Measurements from ENCODE around the gene ITGAL. TPM values are rescaled to one million over a fixed set of nuclear protein-coding genes. Genes with fewer than 3 reads are reported as not detected.

The ITGAL gene
- total RNA-seq: 10 to 100 TPM in 1 of 4 donors, 1 to 10 TPM in 3; 1.5 to 20.2 (median 6.3) TPM

DNA sequence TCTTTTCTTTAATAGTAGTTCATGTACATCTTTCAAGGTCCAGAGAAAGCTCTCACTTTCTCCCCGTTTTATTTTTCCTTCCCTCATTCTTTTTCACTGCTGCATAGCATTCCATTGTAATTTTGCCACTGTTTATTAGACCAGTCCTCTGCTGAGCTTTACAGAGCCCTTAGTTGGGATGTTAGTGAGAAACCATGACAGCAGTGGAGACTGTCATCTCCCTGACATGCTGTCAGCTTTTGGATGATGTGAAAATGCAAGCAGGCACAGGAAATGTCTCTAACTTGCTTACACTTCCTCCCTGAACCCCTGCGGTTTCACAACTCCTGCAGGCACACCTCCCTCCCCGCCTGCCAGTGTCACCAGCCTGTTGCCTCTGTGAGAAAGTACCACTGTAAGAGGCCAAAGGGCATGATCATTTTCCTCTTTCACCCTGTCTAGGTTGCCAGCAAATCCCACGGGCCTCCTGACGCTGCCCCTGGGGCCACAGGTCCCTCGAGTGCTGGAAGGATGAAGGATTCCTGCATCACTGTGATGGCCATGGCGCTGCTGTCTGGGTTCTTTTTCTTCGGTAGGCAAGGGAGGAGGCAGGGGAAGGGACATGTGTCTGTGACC lies at the start of gene ITGAL:
Gene ITGAL (plus strand): TSS at position 415 of the 615 bp plus-strand sequence. CDS start 96 bp downstream, at position 511.
- DNase-seq (ENCODE audit: low spot score) (no peak), ATAC-seq (ENCODE audit: low FRiP score) (no peak)
- TF ChIP-seq, protein P1, sequence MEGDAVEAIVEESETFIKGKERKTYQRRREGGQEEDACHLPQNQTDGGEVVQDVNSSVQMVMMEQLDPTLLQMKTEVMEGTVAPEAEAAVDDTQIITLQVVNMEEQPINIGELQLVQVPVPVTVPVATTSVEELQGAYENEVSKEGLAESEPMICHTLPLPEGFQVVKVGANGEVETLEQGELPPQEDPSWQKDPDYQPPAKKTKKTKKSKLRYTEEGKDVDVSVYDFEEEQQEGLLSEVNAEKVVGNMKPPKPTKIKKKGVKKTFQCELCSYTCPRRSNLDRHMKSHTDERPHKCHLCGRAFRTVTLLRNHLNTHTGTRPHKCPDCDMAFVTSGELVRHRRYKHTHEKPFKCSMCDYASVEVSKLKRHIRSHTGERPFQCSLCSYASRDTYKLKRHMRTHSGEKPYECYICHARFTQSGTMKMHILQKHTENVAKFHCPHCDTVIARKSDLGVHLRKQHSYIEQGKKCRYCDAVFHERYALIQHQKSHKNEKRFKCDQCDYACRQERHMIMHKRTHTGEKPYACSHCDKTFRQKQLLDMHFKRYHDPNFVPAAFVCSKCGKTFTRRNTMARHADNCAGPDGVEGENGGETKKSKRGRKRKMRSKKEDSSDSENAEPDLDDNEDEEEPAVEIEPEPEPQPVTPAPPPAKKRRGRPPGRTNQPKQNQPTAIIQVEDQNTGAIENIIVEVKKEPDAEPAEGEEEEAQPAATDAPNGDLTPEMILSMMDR (IDR thresholded peaks at IDR 0.05): no peak

DNA sequence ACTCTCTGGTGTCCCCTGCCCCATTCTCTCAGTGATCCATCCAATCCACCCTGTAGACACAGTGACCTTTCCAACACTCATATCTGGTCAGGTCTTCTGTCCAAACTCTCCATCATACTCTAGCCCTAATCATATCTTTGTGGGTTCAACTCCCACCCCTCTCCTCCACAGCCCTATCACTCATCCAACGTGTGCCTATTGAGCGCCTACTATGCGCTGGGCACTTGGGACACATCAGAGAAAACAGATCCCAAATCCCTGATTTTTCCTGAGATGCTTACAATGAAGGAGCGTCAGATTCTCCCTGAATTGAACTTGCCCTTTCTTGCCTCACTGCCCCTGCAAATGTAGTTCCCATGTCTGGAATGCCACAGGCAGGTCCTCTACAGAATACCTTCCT lies 44.5 kb upstream of the ITGAL start:
- DNase-seq (ENCODE audit: low spot score): no peak
- ATAC-seq (ENCODE audit: low FRiP score): no peak
- TF ChIP-seq, protein P1 (IDR thresholded peaks at IDR 0.05): no peak

DNA sequence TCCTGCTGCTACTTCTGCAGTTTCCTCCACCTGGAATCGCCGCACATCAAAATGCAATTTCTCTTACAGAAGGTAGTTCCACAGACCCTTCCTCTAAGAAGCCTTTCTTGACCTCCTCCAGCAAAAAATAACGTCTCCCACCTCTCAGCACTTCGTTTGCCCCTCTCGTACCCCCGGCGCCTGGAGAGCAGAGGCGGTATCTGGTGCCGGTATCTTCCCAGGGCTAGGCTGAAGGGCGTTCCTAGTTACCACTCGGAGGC lies 43.2 kb upstream of the ITGAL start:
- no peak for DNase-seq (ENCODE audit: low spot score)
- TF ChIP-seq, protein P1 (IDR thresholded peaks at IDR 0.05): no peak
- ATAC-seq (ENCODE audit: low FRiP score): peak; percentile 12

- ATAC-seq (ENCODE audit: low FRiP score) (peak; percentile 100), DNase-seq (ENCODE audit: low spot score) (peak; percentile 92)
- TF ChIP-seq, protein P1 (IDR thresholded peaks at IDR 0.05): peak in 2 of 3 donors; percentile 21 to 42
Observed at GRCh38 chr16:30429678-30430427, 42.7 kb upstream of the ITGAL start, which contains the start of gene DCTPP1. DCTPP1 (minus strand) TSS chr16:30430030; CDS start chr16:30429980, 50 bp downstream.

DNA sequence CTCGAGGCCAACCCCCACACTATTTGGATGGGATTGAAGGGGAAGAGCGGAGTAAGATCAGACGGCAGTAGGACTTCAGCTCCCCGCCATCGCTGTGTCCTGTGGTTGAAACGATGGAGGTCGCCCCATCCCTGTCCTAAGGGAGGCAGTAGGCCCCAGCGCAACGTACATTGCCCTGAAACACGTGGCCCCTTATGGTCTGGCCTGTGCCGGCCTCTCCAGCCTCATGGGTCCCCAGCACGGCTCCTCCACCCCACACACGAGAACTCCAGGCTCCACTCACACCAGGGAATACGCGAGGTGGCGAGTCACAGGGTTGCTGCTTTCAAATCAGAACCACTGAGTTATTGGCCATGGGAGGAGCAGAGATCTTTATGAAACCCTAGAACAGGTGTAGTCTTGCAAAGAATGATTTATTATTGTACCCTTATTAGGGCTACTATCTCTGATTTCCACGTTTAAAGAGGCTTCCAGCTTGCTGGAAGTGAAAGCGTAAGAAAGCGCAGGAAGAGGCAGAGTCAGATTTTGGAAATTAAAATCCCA lies 42.0 kb upstream of the ITGAL start:
- ATAC-seq (ENCODE audit: low FRiP score) (peak; percentile 8), DNase-seq (ENCODE audit: low spot score) (no peak)
- TF ChIP-seq, protein P1 (IDR thresholded peaks at IDR 0.05): no peak

GRCh38 chr16:30434852-30435251 lies 37.7 kb upstream of the ITGAL start:
- TF ChIP-seq, protein P1 (IDR thresholded peaks at IDR 0.05): no peak
- no peak for ATAC-seq (ENCODE audit: low FRiP score)
- DNase-seq (ENCODE audit: low spot score): no peak
